GM06990 (cell line): ENCODE results near the gene ERBB3.

Experiments
- DNase-seq: peaks from one replicate; pipeline ENCODE4 v3.0.0-alpha.2; 2011; ENCODE audit not compliant: insufficient read length; ENCODE audit errors: extremely low read depth
- H3K27me3 ChIP-seq: replicated peaks from 2 replicates; pipeline ENCODE4 v1.6.0; 2011; ENCODE audit warnings: low read length; ENCODE audit not compliant: control insufficient read depth, insufficient read depth
- H3K36me3 ChIP-seq: 2 replicates; pipeline ENCODE4 v1.5.1; 2011; ENCODE audit warnings: low read length; ENCODE audit not compliant: control insufficient read depth, insufficient read depth
- H3K4me3 ChIP-seq: replicated peaks from 2 replicates; pipeline ENCODE4 v1.5.1; 2011; ENCODE audit warnings: low read depth, mild to moderate bottlenecking, control low read depth, low read length
- TF ChIP-seq, protein P1 (sequence below): IDR thresholded peaks from 2 replicates; pipeline ENCODE4 v1.5.1; 2011; ENCODE audit warnings: low read length, control low read depth, mild to moderate bottlenecking, inconsistent platforms; ENCODE audit not compliant: insufficient read depth, poor library complexity, severe bottlenecking

ERBB3 gene

GRCh38 chr12:56078427-56078826 lies 1.5 kb upstream of the ERBB3 start:
- H3K27me3 ChIP-seq, result peaks cover 2% of the 10 kb centered on the region; the same call in 1 of the 2 replicates
- TF ChIP-seq, protein P1, sequence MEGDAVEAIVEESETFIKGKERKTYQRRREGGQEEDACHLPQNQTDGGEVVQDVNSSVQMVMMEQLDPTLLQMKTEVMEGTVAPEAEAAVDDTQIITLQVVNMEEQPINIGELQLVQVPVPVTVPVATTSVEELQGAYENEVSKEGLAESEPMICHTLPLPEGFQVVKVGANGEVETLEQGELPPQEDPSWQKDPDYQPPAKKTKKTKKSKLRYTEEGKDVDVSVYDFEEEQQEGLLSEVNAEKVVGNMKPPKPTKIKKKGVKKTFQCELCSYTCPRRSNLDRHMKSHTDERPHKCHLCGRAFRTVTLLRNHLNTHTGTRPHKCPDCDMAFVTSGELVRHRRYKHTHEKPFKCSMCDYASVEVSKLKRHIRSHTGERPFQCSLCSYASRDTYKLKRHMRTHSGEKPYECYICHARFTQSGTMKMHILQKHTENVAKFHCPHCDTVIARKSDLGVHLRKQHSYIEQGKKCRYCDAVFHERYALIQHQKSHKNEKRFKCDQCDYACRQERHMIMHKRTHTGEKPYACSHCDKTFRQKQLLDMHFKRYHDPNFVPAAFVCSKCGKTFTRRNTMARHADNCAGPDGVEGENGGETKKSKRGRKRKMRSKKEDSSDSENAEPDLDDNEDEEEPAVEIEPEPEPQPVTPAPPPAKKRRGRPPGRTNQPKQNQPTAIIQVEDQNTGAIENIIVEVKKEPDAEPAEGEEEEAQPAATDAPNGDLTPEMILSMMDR, result no peak
- DNase-seq, result no peak
- no peak overlapping the region for H3K4me3 ChIP-seq
- H3K36me3 ChIP-seq, result no peaks in the 10 kb centered on the region

DNA sequence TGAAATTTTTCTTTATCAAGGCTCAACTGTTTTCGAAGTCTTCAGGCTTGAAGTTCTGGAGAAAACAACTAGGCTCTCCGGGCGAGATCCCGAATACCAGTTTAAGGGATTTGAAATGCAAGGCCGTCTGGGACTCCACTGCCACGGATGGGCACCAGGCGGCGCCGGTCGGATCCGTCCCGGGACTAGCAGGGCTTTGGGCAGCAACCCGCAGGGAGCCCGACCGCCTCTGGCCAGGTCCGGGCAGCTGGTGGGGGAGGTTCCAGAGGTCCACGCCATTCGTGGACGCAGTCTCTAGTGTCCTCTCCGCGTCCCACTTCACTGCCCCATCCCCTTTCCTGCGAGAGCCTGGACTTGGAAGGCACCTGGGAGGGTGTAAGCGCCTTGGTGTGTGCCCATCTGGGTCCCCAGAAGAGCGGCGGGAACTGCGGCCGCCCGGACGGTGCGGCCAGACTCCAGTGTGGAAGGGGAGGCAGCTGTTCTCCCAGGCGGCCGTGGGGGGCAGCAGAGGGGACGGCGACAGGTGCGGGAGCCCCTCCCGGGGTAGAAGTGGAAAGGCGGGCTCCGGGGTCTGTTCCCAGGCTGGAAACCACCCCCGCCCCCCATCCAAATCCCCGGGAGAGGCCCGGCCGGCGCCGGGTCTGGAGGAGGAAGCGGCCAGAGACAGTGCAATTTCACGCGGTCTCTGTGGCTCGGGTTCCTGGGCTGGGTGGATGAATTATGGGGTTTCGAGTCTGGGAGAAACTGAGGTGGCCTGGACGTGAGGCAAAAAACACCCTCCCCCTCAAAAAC lies 838 bp upstream of the ERBB3 start:
- Histone ChIP-seq H3K4me3 (peak overlapping the region; percentile 61), H3K36me3 (no peaks in the 10 kb centered on the region), H3K27me3 (peaks cover 4% of the 10 kb centered on the region)
- DNase-seq, result peak; percentile 54
- TF ChIP-seq, protein P1, result peak; percentile 75

DNA sequence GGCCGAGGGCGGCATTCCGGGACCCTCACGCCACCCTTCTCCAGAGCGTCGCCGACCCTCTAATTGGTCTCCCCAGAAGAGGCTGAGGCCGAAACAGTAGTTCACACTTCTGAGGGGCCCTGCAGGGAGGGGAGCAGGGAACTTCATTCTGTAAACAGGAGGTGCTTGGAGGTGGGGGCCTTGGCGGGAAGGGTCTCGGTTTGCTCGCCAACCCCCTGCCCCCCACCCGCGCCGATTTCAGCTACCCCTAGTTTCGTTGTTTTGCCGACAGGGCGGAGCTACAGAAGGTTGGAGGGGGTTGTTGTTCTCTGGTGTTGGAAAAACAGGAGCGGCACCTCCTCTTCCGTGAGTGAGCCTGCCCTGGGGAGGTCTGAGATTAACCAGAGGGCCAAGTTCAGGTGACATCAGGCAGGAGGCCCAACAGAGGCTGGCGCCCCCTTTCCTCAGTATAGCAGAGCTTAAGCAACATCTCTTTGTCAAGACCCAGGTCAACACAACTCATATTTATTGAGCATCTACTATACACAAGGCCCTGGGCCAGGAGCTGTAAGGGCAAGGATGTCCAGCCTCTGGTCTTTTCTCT lies 682 bp downstream of the ERBB3 start:
- peaks cover 4% of the 10 kb centered on the region for H3K27me3 ChIP-seq
- TF ChIP-seq, protein P1, result no peak
- no peak for DNase-seq
- H3K36me3 ChIP-seq, result no peaks in the 10 kb centered on the region
- no peak overlapping the region for H3K4me3 ChIP-seq

DNA sequence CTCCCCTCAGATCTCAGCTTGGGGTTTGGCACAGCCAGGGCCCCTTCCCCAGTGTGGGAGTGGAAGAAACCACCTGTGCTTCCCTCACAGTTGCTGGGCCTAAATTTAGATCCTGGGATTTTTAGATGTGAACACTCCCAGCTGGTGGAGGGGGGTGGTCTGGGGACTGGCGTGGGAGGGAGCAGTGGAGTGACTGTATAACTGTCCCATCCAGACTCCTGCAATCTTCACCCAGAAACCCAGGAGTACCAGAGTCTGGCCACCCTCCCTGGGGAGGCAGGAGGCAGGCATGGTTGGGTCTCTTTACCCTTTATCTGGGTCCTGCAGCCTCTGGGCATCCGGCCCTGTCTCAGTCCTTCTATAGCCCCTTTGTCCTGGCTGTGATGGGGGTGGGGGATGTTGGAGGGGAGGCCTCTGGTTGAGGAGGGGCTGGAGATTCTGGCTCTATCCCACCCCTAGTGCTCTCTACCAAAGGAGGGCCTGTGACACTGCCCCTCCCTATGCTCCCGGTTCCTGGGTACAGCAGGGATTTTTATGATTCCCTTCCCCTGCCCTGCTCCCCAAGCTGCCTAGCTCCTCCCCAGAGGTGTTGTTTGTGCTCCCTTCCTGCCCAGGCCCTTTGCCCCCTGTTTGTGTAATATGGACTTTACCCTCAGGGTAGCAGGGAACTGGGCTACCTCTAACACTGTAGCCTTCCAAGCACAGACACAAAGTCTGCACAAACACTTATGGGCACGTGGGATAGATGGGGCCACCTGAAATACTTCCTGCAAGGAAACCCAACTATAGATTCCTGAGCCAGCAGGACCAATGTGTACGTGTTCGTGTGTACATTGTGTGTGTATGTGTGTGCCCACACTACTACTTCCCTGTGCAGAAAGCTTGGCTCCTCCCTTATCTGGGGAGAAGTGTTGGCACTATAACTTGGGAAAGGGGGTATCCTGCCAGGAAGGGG lies 1.7 kb downstream of the ERBB3 start:
- TF ChIP-seq, protein P1, result no peak
- Histone ChIP-seq H3K4me3 (no peak overlapping the region), H3K36me3 (no peaks in the 10 kb centered on the region), H3K27me3 (peaks cover 4% of the 10 kb centered on the region)
- no peak for DNase-seq

DNA sequence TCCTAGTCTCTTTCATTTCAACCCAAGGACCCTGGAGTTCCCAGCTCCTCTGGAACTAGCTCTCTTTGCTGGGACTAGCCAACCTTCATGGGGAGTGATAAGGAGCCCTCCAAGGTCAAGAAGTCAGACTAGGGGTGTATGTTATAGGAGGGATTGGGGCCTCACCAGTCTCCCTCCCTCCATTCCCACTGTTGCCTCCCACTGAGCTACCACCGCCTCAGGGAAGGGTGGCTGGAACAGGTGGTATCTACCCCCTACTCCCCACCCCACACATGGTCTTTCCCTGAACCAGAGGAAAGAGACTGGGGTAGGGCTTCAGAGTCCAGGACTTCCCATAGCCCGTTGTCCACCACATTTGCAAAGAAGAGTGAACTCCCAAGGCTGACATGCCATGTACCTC lies 2.4 kb downstream of the ERBB3 start:
- TF ChIP-seq, protein P1, result no peak
- DNase-seq, result no peak
- peaks cover 4% of the 10 kb centered on the region for H3K27me3 ChIP-seq
- no peak overlapping the region for H3K4me3 ChIP-seq
- H3K36me3 ChIP-seq, result no peaks in the 10 kb centered on the region
